Fibroblast of skin of scalp (primary cell): Measurements from ENCODE around the gene C1orf226.
"Not testable (repeated sequence)": the region's sequence is repeated elsewhere in the genome, so short reads cannot be mapped to it uniquely, and the experiment has no call there.

ENCODE experiments used
- DNase-seq: peaks from one replicate; pipeline ENCODE4 v3.0.0-alpha.2; 2013

C1orf226 gene

DNA sequence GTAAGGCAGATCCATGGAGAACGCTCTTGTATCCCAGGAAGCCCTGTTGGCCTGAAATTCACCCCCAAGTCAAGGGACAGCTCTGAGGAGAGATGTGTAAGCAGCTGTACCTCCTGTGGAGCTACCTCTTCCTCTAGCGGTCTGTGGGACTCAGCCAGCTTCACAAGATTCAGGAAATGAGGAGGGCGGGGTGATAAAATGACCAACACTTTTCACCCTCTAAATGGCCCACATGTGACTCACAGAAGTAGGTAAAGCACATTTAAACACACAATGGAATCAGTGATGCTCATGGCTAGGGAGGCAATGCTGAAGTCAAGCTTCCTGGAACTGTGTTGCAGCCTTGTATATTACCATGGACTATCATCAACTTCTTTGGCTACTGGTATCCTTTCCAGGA is 30.5 kb downstream of the C1orf226 start, which contains the start of gene SH2D1B:
Gene SH2D1B, minus strand, starts transcription at position 135 of the 400 bp plus-strand sequence. Its CDS starts 120 bp downstream, at position 15.
- no peak for DNase-seq

DNA sequence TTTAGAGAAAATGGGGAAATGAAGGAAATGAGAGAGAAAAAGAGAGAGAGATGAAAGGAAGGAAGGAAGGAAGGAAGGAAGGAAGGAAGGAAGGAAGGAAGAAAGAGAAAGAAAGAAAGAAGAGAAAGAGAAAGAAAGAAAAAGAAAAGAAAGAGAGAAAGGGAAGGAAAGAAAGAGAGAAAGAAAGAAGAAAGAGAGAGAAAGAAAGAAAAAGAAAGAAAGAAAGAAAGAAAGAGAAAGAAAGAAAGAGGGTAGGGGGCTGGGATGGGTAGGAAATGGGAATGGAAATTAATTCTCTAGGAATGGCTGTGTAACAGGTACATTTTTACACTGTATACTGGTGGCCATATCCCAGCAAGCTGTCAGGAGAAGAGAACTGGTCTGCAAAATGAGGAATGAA is 34.7 kb downstream of the C1orf226 start:
- no peak for DNase-seq

DNA sequence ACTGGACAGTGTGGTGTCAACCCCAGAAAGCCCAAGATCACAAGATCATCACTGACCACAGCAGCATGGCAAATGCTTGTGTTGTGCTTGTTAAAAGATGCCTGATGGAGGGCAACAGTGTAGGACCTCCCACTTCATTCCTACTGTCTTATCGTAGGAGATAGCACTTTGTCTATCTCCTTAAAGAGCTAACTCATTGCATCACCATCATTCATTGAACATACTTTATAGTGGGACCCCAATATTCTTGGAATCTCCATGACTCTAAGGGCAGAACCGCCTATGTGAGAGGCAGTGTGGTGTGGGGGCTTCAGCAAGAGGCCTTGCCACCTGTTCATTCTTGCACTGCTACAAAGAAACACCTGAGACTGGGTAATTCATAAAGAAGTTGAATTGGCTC is 35.4 kb downstream of the C1orf226 start:
- DNase-seq: no peak

DNA sequence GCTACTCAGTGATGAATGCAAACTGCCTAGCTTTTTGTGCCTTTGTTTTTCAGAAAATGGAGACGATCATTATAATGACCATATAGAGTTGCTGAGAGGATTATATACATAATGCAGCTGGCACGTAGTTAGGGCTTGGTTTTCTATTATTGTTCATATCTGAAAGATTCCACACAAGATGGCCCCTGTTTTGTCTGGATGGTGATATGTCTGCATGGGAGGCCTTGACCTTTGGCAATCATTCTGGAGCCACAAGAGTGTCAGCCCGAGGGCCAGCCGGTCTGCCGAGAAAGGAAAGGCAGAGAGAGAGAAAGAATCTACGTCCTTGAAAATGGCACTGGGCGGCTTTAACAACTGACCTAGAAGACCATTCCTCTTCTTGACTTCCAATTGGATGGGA is 36.1 kb downstream of the C1orf226 start:
- DNase-seq: no peak

DNA sequence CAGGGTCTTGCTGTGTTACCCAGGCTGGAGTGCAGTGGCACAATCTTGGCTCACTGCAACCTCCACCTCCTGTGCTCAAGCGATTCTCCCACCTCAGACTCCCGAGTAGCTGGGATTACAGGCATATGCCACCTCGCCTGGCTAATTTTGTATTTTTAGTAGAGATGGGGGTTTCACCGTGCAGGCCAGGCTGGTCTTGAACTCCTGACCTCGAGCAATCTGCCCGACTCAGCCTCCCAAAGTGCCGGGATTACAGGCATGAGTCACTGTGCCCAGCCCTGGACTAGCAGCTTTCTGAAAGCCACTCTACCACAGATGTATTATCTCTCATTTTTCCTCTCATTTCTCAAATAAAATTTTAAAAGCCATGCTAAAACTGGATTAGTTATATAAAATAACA is 37.1 kb downstream of the C1orf226 start:
- DNase-seq: not testable (repeated sequence)

DNA sequence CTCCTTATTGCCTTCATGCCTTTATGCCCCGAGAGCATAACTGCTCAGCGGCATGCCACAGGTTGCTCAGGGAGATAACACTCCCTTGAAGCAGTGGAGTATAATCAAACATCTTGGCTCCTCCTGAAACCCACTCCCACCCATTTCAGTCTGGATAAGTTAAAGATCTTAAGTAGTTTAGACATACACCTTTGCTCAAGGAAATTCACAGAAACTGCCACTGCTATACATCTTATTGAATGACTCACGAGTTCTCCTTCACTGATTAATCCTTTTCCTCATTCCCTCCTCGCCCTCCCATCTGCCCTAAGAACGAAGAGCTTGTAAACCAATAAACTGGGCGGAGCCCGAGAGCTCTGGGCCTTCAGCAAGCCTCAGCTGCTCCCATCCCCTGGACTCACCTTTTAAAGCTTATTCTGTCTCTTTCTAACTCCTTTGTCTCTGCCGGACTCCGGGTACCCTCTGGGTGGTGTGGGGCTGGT is 38.0 kb downstream of the C1orf226 start:
- not testable (repeated sequence) for DNase-seq

DNA sequence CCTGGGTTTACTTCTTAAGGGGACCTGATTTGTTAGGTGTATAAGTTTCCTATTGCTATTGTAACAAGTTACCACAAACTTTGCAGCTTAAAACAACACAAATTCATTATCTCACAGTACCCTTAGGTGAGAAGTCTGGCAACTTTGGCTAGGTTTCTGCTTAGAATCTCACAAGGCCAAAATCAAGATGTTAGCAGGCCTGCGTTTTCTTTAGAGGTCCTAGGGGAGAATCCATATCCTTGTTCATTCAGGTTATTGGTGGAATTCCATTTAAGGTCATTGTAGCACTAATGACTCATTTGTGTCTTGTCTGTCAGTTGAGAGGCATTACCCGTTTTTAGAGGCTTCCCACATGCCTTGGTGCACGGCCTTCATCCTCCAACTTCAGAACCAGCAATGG is 38.6 kb downstream of the C1orf226 start:
- no peak for DNase-seq

DNA sequence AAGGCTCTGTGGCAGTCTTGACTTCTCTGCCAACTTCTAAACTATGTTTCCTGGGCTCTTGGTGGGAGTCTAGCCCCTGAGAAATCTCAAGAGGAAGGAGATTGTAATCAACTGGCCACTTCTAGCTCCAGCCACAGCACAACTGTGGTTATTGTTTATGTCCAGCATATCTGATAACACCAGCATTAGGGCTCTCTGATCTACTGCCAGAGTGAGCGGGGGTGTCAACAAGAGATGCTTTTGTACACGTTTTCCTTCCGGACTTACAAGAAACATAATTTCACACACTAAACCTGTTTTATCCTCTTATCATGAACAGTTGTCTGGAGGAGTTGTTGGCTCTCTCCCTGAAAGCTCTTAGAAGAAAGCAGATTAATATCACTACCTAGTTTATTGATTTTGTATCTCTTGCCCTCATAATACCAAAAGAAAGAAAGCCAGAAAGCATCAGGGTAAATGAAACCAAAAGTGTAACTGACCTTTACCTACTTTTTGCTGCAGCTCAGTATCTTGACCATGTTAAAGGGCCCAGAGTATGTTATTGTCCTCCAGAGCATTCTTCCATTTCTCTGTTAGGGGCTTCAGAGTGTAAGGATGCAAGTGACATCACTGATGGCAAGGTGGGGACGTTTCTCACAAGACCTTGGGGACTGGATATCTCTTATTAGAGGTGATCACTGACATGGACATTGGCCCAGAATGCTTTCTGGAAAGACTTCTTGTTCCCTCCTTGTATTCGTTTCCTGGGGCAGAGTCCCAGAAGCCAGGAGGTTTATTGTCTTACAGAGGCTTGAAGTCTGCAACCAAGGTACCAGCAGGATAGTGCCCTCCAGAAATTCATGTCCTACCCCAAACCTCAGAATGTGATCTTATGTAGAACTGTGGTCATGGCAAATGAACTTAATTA is 40.0 kb downstream of the C1orf226 start:
- DNase-seq: no peak

DNA sequence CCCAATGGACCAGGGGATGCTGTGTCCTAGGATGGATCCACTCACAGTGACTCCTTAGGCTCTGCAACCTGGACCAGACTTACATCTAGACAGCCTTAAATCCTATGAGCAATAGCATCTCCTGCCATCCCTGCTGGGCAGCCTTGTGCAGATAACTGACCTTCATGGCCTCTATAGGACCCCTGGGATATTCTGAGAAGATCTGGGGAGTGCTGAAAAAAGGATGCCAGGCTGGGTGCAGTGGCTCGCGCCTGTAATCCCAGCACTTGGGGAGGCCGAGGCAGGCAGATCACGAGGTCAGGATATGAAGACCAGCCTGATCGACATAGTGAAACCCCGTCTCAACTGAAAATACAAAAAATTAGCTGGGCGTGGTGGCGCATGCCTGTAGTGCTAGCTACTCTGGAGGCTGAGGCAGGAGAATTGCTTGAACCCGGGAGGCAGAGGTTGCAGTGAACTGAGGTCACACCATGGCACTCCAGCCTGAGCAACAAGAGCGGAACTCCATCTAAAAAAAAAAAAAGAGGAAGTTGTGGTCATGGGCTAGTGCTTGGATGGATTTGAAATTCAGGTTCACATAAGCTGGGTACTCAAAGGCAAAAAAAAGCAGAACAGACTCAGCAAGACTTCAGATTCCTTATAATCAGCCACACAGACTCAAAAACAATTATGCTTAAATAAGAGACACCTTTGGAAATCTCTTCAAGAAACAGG is 41.3 kb downstream of the C1orf226 start:
- DNase-seq: no peak

DNA sequence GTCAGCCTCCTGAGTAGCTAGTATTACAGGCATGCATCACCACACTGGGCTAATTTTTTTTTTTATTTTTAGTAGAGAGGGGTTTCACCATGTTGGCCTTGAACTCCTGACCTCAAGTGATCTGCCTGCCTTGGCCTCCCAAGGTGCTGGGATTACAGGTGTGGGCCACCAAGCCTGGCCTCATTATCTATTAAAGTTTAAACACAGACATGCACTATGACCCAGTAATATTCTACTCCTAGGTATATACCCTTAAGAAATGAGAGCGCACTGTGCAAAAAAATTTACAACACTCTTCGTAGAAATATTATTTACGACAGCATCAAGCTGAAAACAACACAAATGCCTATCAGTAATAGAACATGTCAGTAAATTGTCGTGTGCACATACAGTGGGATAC is 49.1 kb downstream of the C1orf226 start:
- DNase-seq: no peak

DNA sequence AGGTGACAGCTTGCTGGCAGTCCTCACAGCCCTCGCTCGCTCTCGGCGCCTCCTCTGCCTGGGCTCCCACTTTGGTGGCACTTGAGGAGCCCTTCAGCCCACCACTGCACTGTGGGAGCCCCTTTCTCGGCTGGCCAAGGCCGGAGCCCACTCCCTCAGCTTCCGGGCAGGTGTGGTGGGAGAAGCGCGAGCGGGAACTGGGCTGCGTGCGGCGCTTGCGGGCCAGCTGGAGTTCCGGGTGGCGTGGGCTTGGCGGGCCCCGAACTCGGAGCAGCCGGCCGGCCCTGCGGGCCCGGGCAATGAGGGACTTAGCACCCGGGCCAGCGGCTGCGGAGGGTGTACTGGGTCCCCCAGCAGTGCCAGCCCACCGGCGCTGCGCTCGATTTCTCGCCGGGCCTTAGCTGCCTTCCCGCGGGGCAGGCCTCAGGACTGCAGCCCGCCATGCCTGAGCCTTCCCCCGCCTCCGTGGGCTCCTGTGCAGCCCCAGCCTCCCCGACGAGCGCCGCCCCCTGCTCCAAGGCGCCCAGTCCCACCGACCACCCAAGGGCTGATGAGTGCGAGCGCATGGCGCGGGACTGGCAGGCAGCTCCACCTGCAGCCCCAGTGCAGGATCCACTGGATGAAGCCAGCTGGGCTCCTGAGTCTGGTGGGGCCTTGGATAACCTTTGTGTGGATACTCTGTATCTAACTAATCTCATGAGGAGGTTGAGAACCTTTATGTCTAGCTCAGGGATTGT is 51.6 kb downstream of the C1orf226 start:
- DNase-seq: not testable (repeated sequence)
